Skeletal muscle satellite cell (primary cell): ENCODE measurements around the gene NOTO.

Experiments
- H3K27me3 ChIP-seq: 2 replicates; pipeline ENCODE4 v1.7.0; 2013; ENCODE audit warnings: low read length; ENCODE audit not compliant: control insufficient read depth, insufficient read depth
- H3K36me3 ChIP-seq: 2 replicates; pipeline ENCODE4 v1.7.0; 2013; ENCODE audit warnings: mild to moderate bottlenecking, control low read depth, low read length; ENCODE audit not compliant: insufficient read depth
- H3K4me1 ChIP-seq: 2 replicates; pipeline ENCODE4 v1.7.0; 2013; ENCODE audit warnings: low read length; ENCODE audit not compliant: control insufficient read depth, insufficient read depth
- H3K4me2 ChIP-seq: 2 replicates; pipeline ENCODE4 v1.7.0; 2013; ENCODE audit warnings: mild to moderate bottlenecking, low read length
- H3K4me3 ChIP-seq: 2 replicates; pipeline ENCODE4 v1.7.0; 2013; ENCODE audit warnings: low read length
- H3K9ac ChIP-seq: 2 replicates; pipeline ENCODE4 v1.7.0; 2013; ENCODE audit warnings: mild to moderate bottlenecking, low read depth, low read length, moderate library complexity
- H3K9me3 ChIP-seq: replicated peaks from 2 replicates; pipeline ENCODE4 v1.7.0; 2013; ENCODE audit warnings: mild to moderate bottlenecking, control low read depth, low read length

NOTO gene

DNA sequence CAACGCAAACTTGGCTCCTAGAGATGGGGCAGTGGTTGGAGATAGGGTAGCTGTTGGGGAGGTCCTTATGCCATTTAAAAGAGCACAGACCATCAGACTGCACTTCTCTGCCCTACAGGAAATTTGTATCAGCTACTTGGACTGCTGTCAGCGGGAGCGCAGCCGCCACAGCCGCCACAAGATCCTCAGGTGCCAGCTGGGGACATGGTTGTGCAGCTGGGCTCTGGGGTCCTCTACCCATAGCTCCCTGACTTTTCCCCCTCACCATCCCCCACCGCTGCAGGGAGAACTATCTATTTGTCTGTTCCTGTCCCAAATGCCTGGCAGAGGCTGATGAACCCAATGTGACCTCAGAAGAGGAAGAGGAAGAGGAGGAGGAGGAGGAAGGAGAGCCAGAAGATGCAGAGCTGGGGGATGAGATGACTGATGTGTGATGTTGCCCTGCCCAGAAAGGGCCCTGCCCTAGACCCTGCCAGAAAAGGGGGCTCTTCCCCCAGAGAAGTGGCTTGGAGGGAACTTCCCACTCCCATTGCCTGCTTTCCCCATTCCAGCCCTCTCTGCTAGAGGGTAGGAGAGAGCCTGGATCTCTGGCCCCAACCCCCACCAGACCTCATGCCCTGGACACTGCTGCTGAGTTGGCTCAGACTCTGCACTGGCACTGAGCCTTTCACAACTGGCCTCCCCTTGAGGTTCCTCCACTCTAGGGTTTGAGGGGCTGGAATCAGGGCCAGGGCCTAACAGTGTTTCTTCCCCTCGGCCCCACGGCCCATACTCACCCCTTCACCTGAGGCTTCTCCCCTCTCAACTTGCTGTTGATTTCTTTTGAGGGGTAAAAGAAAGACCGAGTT lies 23.4 kb downstream of the NOTO start:
- no peaks in the 10 kb centered on the region for H3K9me3 ChIP-seq
- no peaks in the 10 kb centered on the region for H3K27me3 ChIP-seq
- H3K36me3 ChIP-seq: peaks cover 62% of the 10 kb centered on the region
- H3K4me3 ChIP-seq: no peak overlapping the region
- no peak overlapping the region for H3K4me2 ChIP-seq
- H3K9ac ChIP-seq: no peak overlapping the region
- H3K4me1 ChIP-seq: no peaks in the 10 kb centered on the region

DNA sequence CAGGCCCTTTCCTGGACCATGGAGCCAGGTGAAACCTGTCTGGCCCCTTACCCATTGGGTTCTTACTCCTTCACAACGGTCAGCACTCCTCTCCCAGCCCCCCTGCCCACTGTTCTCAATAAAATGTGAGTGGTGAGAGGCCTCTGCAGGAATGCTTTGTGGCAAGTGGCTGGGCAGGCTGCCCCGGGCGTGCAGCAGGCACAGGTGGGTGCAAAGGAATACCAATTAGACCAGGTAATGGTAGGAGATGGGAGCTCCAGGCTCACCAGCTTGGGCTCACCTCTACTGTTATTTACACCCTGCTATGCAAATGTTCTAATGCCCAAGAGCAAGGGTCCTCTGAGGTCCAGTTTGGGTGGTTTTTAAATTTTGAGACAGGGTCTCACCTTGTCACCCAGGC lies 24.7 kb downstream of the NOTO start:
- no peaks in the 10 kb centered on the region for H3K4me1 ChIP-seq
- H3K9ac ChIP-seq: no peak overlapping the region
- H3K9me3 ChIP-seq: no peaks in the 10 kb centered on the region
- H3K4me3 ChIP-seq: no peak overlapping the region
- peaks cover 49% of the 10 kb centered on the region for H3K36me3 ChIP-seq
- no peaks in the 10 kb centered on the region for H3K27me3 ChIP-seq
- no peak overlapping the region for H3K4me2 ChIP-seq

DNA sequence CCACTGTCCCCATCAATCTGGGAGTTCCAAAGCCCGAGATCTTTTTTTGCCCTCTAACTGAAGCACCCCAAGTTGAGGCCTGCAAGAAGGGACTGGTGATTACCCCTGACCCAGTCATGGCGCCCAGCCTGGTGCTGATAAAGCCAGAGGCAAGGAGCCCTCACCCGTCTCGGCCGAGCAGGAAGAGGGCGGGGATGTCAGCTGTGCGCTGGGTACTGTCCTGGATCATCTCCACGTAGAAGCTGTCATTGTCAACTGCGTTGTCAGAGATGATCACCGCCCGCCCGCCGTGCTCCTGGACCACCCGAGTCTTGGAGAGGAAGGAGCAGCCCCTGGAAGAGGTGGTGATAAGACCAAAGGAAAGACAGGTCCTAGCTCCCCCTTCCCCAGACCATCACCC lies 26.3 kb downstream of the NOTO start:
- Histone ChIP-seq H3K9me3 (no peaks in the 10 kb centered on the region), H3K4me3 (no peak overlapping the region), H3K4me1 (peaks cover 3% of the 10 kb centered on the region), H3K36me3 (peaks cover 35% of the 10 kb centered on the region), H3K27me3 (no peaks in the 10 kb centered on the region), H3K4me2 (no peak overlapping the region), H3K9ac (no peak overlapping the region)

DNA sequence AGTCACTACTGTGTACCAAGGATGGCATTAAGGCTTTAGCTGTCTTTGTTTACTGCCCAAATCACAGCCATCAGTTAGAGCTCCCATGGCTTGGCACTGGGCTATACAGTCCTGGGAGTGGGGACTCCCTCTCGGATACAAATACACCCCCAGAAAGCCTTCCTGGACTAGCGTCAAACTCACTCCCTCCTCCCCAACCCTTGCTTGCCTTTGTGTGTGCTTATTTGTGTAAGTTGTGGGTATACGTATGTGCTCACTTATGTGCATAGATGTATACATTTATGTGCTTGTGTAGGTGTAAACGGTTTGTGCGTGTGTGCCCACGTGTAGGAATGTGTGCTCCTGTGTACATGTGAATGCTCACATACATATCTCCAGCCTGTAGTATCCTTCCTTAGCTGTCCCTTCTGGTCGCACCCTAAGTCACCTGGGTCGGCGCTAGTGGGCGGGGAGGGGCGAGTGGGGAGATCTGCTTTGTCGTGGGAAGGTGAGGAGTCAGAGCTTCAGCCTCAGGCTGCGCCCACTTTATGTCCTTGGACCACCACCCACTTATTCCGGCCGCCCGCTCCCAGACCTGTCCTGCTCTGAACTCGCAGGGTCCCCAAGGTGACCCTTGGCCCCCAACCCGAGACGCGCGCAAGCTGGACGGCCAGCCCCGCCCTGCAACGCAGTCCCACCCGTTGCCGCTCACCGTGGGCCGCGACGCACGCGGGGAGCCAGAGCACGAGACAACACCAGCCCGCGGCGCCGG lies 30.2 kb downstream of the NOTO start:
- Histone ChIP-seq H3K4me3 (peak overlapping the region; percentile 89), H3K4me2 (peak overlapping the region; percentile 94), H3K9ac (peak overlapping the region; percentile 84), H3K36me3 (peaks cover 12% of the 10 kb centered on the region), H3K4me1 (peaks cover 12% of the 10 kb centered on the region), H3K9me3 (no peaks in the 10 kb centered on the region), H3K27me3 (no peaks in the 10 kb centered on the region)

DNA sequence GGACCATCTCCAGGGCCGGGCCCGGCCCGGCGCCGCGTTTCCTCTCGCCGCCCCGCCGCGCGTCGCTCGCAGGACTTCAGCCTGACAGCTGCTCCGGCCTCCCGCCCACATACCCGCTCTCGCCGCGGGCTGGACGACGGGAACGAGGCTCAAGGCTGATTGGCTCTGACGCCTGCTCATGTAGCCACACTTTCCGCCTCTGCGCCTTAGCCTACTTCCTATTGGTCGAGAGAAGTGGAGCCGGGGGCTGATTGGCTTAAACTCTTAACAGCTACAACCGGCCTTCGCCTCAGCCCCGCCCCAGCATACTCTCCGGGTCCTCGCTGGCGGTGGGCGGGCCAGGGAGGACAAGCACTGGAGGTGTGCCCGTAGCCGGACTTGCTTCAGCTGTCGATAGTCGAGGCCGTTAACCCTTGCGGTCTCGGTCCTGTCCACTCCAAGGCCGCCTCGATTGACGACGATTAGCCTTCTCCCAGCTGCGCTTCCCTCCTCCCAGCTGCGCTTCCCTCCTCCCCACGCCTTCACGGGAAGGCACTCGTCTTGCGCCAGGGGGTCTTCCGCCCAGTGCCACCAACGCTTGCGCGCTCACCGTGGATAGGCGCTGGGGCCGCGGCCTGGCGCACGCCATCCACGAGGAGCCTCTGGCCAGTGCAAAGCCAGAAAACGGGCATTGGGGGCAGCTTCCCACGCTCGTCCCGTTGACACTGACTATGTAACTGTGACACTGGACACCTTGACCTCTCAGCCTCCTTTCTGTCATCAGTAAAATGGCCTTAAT lies 31.0 kb downstream of the NOTO start, which contains the start of gene PRADC1:
Gene PRADC1 (minus strand): TSS at position 86 of the 778 bp plus-strand sequence. CDS start 79 bp downstream, at position 7.
- Histone ChIP-seq H3K9ac (peak within 1 kb of the TSS; percentile 92), H3K4me2 (peak within 1 kb of the TSS; percentile 96), H3K36me3 (peaks cover 10% of the 10 kb centered on the region), H3K4me3 (peak within 1 kb of the TSS; percentile 89), H3K9me3 (no peaks in the 10 kb centered on the region), H3K4me1 (peaks cover 12% of the 10 kb centered on the region), H3K27me3 (no peaks in the 10 kb centered on the region)

DNA sequence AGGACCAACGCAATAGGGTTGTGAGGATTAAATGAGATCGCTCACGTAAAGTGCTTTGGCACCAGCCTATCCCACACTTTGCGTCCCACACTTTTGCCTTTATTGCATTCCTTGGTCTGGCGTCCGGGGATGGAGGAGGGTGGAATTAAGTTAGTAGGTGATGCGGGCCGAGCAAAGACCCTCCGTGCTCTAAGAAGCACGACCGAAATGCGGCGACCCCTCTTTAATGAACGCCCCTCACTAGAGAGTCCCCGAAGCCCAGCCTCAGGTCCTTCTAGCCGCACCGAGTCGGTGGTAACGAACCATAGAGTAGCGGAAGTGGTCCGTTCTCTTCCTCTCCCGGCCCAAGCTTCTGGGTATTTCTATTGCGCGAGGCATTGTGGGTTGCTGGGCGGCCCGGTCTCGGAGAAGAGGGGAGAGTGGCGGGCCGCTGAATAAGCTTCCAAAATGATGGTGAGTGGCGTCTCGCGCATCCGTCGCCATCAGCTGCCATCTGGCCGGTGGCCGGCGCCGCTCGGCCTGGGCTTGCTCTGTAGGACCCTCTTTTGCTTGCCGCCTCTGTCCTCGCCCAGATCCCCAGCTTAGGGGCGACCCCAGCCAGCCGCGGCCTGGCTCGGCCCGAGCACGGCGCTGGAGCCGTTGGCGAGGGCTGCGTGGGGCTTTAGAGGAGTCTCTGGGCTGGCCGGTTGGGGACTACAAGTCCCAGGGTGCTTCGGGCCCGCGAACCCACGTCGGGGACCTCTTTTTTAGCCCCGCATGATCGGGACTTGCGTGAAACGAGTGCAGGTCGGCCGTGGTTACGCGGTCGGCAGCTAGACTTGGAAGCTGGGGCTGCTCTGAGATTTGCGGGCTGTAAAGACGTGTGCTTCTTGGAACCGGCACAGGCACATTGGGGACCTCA lies 31.8 kb downstream of the NOTO start, which contains the start of gene CCT7:
Gene CCT7 (plus strand): TSS at position 377 of the 901 bp plus-strand sequence. CDS start 71 bp downstream, at position 448.
- H3K4me2 ChIP-seq: peak within 1 kb of the TSS; percentile 96
- H3K4me1 ChIP-seq: peaks cover 15% of the 10 kb centered on the region
- H3K9ac ChIP-seq: peak within 1 kb of the TSS; percentile 92
- H3K9me3 ChIP-seq: no peaks in the 10 kb centered on the region
- H3K36me3 ChIP-seq: peaks cover 10% of the 10 kb centered on the region
- no peaks in the 10 kb centered on the region for H3K27me3 ChIP-seq
- H3K4me3 ChIP-seq: peak within 1 kb of the TSS; percentile 89

DNA sequence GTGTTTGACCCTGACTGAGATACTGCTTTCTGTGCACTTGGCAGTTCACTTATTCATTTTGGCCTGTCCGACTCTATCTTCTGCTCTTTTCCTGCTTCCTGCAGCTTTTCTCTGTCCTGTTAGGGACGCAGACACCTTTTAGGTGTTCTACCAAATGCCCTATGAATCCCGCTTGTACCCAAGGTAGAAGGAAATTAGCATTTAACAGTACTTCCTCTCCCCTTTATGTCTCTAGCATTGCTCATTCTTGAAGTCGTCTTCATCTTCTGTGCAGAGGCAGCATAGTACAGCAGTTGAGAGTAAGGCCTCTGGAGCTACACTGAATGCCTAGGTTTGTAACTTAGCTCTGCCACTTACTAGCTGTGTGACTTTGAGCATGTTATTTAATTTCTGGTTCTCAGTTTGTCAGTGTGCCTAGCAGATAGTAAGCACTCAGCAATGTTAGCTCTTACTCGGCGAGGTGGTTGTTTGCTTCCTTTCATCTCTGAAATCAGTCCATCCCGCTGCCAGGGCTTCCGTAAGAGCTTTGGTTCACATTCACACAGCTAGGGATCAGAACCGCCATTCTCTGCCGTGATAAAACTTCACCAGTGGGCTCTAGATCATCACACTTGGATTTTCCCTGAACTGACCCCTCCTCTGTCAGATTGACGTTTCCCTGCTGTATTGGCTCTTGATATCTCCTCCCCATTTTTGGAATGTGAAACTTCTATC lies 33.1 kb downstream of the NOTO start:
- H3K9me3 ChIP-seq: no peaks in the 10 kb centered on the region
- H3K27me3 ChIP-seq: no peaks in the 10 kb centered on the region
- peaks cover 22% of the 10 kb centered on the region for H3K4me1 ChIP-seq
- peak overlapping the region; percentile 92 for H3K9ac ChIP-seq
- H3K4me2 ChIP-seq: peak overlapping the region; percentile 96
- peak overlapping the region; percentile 89 for H3K4me3 ChIP-seq
- peaks cover 14% of the 10 kb centered on the region for H3K36me3 ChIP-seq

DNA sequence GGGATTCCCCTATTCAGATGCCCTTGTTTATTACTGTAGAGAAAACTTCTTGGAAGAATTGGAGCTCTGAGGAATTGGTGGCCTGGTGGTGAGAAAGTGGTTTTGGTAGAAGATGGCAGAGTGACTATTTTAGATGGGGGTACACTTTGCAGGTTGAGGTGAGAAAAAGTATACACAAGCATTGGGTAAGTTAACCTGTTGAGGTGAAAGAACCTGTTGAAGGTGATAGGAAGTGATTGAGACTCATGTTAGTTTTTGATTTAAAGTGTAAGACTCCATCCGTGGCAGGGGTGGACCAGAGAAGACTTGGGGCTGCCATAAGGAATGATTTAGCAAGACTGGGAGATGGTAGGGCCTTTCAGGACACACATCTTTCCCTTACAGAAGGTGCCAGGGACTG lies 34.8 kb downstream of the NOTO start:
- H3K9me3 ChIP-seq: no peaks in the 10 kb centered on the region
- peaks cover 22% of the 10 kb centered on the region for H3K36me3 ChIP-seq
- H3K4me1 ChIP-seq: peaks cover 22% of the 10 kb centered on the region
- H3K4me2 ChIP-seq: no peak overlapping the region
- H3K4me3 ChIP-seq: no peak overlapping the region
- H3K9ac ChIP-seq: no peak overlapping the region
- no peaks in the 10 kb centered on the region for H3K27me3 ChIP-seq

DNA sequence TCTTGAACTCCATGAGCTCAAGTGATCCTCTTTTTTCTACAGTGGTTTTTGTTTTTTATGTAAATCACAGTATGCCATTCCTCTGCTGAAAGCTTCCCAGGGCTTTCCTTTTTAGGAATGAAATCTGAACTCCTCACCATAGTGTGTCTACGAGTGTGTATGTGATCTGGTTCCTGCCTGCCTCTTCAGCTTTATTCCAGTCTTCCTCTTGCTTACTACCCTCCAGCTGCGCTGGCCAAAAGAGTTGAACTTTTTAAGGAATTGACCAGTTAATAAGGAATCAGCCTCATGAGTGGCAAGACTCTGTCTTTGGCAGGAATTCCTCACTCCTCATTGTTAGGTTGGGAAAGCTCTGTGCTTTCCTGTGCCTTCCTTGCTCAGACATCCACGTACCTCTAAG lies 35.8 kb downstream of the NOTO start:
- no peak overlapping the region for H3K9ac ChIP-seq
- peaks cover 19% of the 10 kb centered on the region for H3K4me1 ChIP-seq
- no peaks in the 10 kb centered on the region for H3K9me3 ChIP-seq
- H3K4me3 ChIP-seq: no peak overlapping the region
- H3K36me3 ChIP-seq: peaks cover 30% of the 10 kb centered on the region
- H3K4me2 ChIP-seq: no peak overlapping the region
- H3K27me3 ChIP-seq: no peaks in the 10 kb centered on the region

DNA sequence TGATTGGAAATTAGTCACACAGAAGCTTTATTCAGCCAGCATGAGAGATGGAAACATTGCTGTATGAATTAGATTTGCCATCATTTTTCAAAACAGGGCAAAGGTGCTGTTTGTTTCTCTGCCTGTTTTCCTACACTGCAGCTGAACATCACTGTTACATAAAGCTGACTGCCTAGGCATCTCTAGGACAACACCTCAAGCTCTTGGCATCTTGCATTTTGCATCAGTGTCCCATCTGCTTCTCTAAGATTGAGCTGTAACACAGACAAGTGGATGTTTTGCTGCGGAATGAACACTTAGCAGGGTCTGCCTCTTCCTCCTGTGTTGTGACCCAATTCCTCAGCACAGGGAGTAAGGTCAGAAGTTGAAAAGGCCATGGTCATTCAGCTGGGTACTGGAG lies 36.6 kb downstream of the NOTO start:
- H3K9ac ChIP-seq: no peak overlapping the region
- H3K4me1 ChIP-seq: peaks cover 19% of the 10 kb centered on the region
- H3K4me2 ChIP-seq: no peak overlapping the region
- no peak overlapping the region for H3K4me3 ChIP-seq
- no peaks in the 10 kb centered on the region for H3K27me3 ChIP-seq
- H3K36me3 ChIP-seq: peaks cover 38% of the 10 kb centered on the region
- no peaks in the 10 kb centered on the region for H3K9me3 ChIP-seq
